GM12864 (cell line): Measurements from ENCODE around the gene EGLN2.
A peak's percentile ranks its signal among the peaks of the same experiment; 100 is the strongest.
"Not testable (repeated sequence)": the region's sequence is repeated elsewhere in the genome, so short reads cannot be mapped to it uniquely, and the experiment has no call there.

Experiments used
- DNase-seq: peaks from one replicate; pipeline ENCODE4 v3.0.0-alpha.2; 2011; ENCODE audit warnings: low read depth
- H3K4me3 ChIP-seq: 2 replicates; pipeline ENCODE4 v1.5.1; 2011; ENCODE audit warnings: mild to moderate bottlenecking, low read depth, low read length, control low read depth
- CTCF ChIP-seq: IDR thresholded peaks from 2 replicates; pipeline ENCODE4 v1.5.1; 2011; ENCODE audit warnings: low read depth, mild to moderate bottlenecking, moderate library complexity, low read length, control low read depth, inconsistent platforms; ENCODE audit errors: missing control alignments

EGLN2 gene

GRCh38 chr19:40808497-40808896, 9.5 kb downstream of the EGLN2 start:
- DNase-seq: no peak
- TF ChIP-seq CTCF: no peak
- H3K4me3 ChIP-seq: no peak overlapping the region

- DNase-seq: no peak
- no peak overlapping the region for H3K4me3 ChIP-seq
- TF ChIP-seq CTCF: no peak
Measured at GRCh38 chr19:40809358-40810086, 10.5 kb downstream of the EGLN2 start.

GRCh38 chr19:40810160-40810559, 11.2 kb downstream of the EGLN2 start:
- no peak for DNase-seq
- no peak for TF ChIP-seq CTCF
- H3K4me3 ChIP-seq: no peak overlapping the region

- H3K4me3 ChIP-seq: peak overlapping the region; percentile 53
- DNase-seq: not testable (repeated sequence)
Measured at GRCh38 chr19:40810649-40811408, 11.8 kb downstream of the EGLN2 start.

GRCh38 chr19:40811478-40812341, 12.7 kb downstream of the EGLN2 start:
- DNase-seq: no peak
- no peak overlapping the region; the same call in 1 of the 2 replicates for H3K4me3 ChIP-seq
- TF ChIP-seq CTCF: no peak

- DNase-seq, H3K4me3 ChIP-seq: not testable (repeated sequence)
Measured at GRCh38 chr19:40812571-40812970, 13.6 kb downstream of the EGLN2 start.

- H3K4me3 ChIP-seq: no peak overlapping the region
- no peak for TF ChIP-seq CTCF
- DNase-seq: no peak
Measured at GRCh38 chr19:40813182-40813581, 14.2 kb downstream of the EGLN2 start.
